G401.6 (cell line): ENCODE data around the gene SIL1.
"Not testable (repeated sequence)": the region's sequence is repeated elsewhere in the genome, so short reads cannot be mapped to it uniquely, and the experiment has no call there.

ENCODE experiments used
- FAIRE-seq: peaks from 2 replicates; lab custom pipeline; 2012; peaks lifted over from hg19 to GRCh38; lab: Jason Lieb, UNC

The SIL1 gene

GRCh38 chr5:139174382-139174781, 23.8 kb downstream of the SIL1 start:
- not testable (repeated sequence) for FAIRE-seq

- FAIRE-seq = no peak
Measured at GRCh38 chr5:139171779-139172404, 26.3 kb downstream of the SIL1 start.

GRCh38 chr5:139167952-139168720, 30.0 kb downstream of the SIL1 start:
- no peak for FAIRE-seq

GRCh38 chr5:139167533-139167932, 30.6 kb downstream of the SIL1 start:
- no peak for FAIRE-seq

- FAIRE-seq = no peak
Measured at GRCh38 chr5:139167063-139167462, 31.1 kb downstream of the SIL1 start.

GRCh38 chr5:139164897-139165296, 33.3 kb downstream of the SIL1 start:
- FAIRE-seq = not testable (repeated sequence)

- FAIRE-seq = no peak
Measured at GRCh38 chr5:139164020-139164419, 34.1 kb downstream of the SIL1 start.

GRCh38 chr5:139162448-139162847, 35.7 kb downstream of the SIL1 start:
- FAIRE-seq = no peak

- no peak for FAIRE-seq
Measured at GRCh38 chr5:139158791-139159190, 39.4 kb downstream of the SIL1 start.

- FAIRE-seq = no peak
Measured at GRCh38 chr5:139157556-139157955, 40.6 kb downstream of the SIL1 start.

- no peak for FAIRE-seq
Measured at GRCh38 chr5:139156814-139157213, 41.4 kb downstream of the SIL1 start.

- no peak for FAIRE-seq
Measured at GRCh38 chr5:139155333-139155732, 42.8 kb downstream of the SIL1 start.

GRCh38 chr5:139151902-139152301, 46.3 kb downstream of the SIL1 start:
- FAIRE-seq = no peak

GRCh38 chr5:139150367-139150999, 47.7 kb downstream of the SIL1 start:
- FAIRE-seq = no peak

- no peak for FAIRE-seq
Measured at GRCh38 chr5:139149477-139150199, 48.5 kb downstream of the SIL1 start.

GRCh38 chr5:139148986-139149385, 49.2 kb downstream of the SIL1 start:
- FAIRE-seq = no peak

- FAIRE-seq = no peak
Measured at GRCh38 chr5:139148306-139148705, 49.9 kb downstream of the SIL1 start.

- no peak for FAIRE-seq
Measured at GRCh38 chr5:139147483-139148087, 50.6 kb downstream of the SIL1 start.

GRCh38 chr5:139146809-139147482, 51.2 kb downstream of the SIL1 start:
- FAIRE-seq = no peak

GRCh38 chr5:139141446-139142204, 56.5 kb downstream of the SIL1 start:
- no peak for FAIRE-seq

- no peak for FAIRE-seq
Measured at GRCh38 chr5:139140591-139141071, 57.5 kb downstream of the SIL1 start.
